ENCODE data around the gene HTR7.

DNA sequence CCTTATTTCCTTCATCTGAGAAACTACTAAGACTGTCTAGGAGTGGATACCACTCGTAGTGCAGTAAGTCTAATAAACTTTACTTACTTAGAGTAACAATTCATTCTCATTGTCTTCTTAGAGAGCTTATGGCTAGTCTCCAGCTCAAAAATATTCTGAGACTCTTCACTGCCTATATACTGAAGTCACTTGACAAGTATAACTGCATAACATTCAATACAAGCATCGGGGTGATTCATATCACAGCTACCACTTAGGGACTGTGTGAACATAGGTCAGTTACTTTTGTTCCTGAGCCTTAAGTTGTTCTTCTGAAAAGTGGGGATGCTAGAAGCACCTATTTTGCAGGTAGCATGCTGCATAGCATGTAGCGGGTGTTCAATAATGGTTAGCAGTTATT, 111.0 kb downstream of the HTR7 start:
- TF ChIP-seq, protein P1, sequence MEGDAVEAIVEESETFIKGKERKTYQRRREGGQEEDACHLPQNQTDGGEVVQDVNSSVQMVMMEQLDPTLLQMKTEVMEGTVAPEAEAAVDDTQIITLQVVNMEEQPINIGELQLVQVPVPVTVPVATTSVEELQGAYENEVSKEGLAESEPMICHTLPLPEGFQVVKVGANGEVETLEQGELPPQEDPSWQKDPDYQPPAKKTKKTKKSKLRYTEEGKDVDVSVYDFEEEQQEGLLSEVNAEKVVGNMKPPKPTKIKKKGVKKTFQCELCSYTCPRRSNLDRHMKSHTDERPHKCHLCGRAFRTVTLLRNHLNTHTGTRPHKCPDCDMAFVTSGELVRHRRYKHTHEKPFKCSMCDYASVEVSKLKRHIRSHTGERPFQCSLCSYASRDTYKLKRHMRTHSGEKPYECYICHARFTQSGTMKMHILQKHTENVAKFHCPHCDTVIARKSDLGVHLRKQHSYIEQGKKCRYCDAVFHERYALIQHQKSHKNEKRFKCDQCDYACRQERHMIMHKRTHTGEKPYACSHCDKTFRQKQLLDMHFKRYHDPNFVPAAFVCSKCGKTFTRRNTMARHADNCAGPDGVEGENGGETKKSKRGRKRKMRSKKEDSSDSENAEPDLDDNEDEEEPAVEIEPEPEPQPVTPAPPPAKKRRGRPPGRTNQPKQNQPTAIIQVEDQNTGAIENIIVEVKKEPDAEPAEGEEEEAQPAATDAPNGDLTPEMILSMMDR (IDR thresholded peaks at IDR 0.05), result no peak
- TF ChIP-seq POLR2A (IDR thresholded peaks at IDR 0.05) (no peak), POLR2AphosphoS5 (IDR thresholded peaks at IDR 0.05) (no peak), EP300 (IDR thresholded peaks at IDR 0.05) (no peak)
